BE2C (cell line): ENCODE data around the gene COMT.
"Not testable (repeated sequence)": the region's sequence is repeated elsewhere in the genome, so short reads cannot be mapped to it uniquely, and the experiment has no call there.

Experiments used
- DNase-seq: peaks from one replicate; pipeline ENCODE4 v3.0.0-alpha.2; 2020
- H3K27me3 ChIP-seq: fragments of 250-450 bp; sonication (Bioruptor Pico); 2 replicates; pipeline ENCODE4 v1.5.1; 2020; ENCODE audit warnings: mild to moderate bottlenecking
- H3K36me3 ChIP-seq: fragments of 250-450 bp; sonication (Bioruptor Pico); 2 replicates; pipeline ENCODE4 v1.5.1; 2020; ENCODE audit warnings: mild to moderate bottlenecking
- H3K4me1 ChIP-seq: fragments of 250-450 bp; sonication (Bioruptor Pico); 2 replicates; pipeline ENCODE4 v1.5.1; 2020
- H3K4me3 ChIP-seq: 2 replicates; pipeline ENCODE4 v1.5.1; 2011; ENCODE audit warnings: low read depth, low read length
- H3K9me3 ChIP-seq: fragments of 250-450 bp; sonication (Bioruptor Pico); 2 replicates; pipeline ENCODE4 v1.5.1; 2020
- CTCF ChIP-seq: IDR thresholded peaks from 2 replicates; pipeline ENCODE4 v1.5.1; 2012; ENCODE audit warnings: mild to moderate bottlenecking, low read depth, low read length

Gene COMT

DNA sequence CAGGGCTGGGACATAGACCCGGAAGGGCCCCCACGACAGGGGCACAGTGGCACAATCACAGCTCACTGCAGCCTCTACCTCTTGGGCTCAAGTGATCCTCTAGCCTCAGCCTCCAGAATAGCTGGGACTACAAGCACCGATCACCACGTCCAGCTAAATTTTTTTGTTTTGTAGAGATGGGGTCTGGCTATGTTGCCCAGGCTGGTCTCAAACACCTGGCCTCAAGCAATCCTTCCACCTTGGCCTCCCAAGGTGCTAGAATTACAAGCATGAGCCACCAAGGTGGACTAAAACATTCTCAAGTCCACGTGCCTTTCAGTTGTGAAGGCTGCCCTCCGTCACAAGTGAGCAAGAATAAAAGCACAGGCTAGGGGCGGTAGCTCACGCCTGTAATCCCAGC is 10.1 kb upstream of the COMT start:
- Histone ChIP-seq H3K9me3 (no peaks in the 10 kb centered on the region; the same call in 1 of the 2 replicates), H3K36me3 (no peaks in the 10 kb centered on the region), H3K4me1 (0 out of 2 replicates have a peak, but pooled peaks cover 9% of the 10 kb centered on the region), H3K4me3 (no peak overlapping the region), H3K27me3 (no peaks in the 10 kb centered on the region)
- no peak for TF ChIP-seq CTCF
- no peak for DNase-seq

DNA sequence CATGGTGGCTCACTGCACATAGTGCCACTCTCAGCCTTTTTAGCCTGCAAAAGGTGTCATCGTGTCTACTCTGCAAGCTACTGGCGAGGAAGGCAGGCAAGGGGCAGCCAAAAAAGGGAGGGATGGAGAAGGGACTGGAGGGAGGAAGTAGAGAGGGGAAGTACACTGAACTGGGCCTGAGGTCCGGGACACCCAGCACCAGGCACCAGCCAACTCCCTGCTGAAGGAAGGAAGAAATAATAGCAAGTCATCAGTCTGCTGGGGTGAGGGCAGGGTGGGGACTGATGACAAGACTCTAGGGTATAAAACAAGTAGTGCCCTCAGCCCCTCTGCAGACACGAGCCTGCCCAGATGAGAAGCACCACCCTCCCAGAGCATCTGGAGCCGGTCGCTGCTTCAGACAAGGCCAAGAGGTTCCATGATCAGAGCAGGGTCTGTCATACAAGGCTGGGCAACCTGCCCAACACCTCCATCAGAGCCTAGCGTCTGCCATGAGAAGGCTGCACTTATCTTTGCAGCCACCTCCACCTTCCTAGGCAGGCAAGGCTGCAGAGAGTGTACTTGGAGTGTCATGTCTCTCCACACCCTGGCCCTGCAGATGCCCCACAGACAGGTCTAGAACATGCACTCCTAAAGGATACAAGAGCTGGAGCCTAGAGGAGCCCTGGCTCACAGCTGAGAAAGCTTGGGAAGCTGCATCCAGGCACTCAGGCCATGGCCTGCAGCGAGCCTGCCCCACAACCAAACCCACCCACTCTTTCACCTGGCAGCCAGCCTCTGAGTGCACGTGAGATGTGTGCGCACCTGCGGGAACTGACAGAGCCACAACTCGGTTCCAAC is 9.0 kb upstream of the COMT start:
- no peak overlapping the region for H3K4me3 ChIP-seq
- H3K4me1 ChIP-seq: 0 out of 2 replicates have a peak, but pooled peaks cover 9% of the 10 kb centered on the region
- DNase-seq: no peak
- H3K36me3 ChIP-seq: no peaks in the 10 kb centered on the region; the same call in 1 of the 2 replicates
- TF ChIP-seq CTCF: no peak
- no peaks in the 10 kb centered on the region for H3K27me3 ChIP-seq
- no peaks in the 10 kb centered on the region; the same call in 1 of the 2 replicates for H3K9me3 ChIP-seq

- DNase-seq: no peak
- Histone ChIP-seq H3K27me3 (no peaks in the 10 kb centered on the region), H3K36me3 (no peaks in the 10 kb centered on the region; the same call in 1 of the 2 replicates), H3K4me1 (peaks cover 12% of the 10 kb centered on the region; the same call in 1 of the 2 replicates), H3K9me3 (no peaks in the 10 kb centered on the region; the same call in 1 of the 2 replicates), H3K4me3 (no peak overlapping the region)
- no peak for TF ChIP-seq CTCF
Observed at GRCh38 chr22:19933341-19934241, 8.0 kb upstream of the COMT start.

GRCh38 chr22:19935123-19935718 is 6.4 kb upstream of the COMT start:
- H3K9me3 ChIP-seq, H3K36me3 ChIP-seq, H3K4me3 ChIP-seq, H3K27me3 ChIP-seq, DNase-seq: not testable (repeated sequence)
- peaks cover 14% of the 10 kb centered on the region; the same call in 1 of the 2 replicates for H3K4me1 ChIP-seq

DNA sequence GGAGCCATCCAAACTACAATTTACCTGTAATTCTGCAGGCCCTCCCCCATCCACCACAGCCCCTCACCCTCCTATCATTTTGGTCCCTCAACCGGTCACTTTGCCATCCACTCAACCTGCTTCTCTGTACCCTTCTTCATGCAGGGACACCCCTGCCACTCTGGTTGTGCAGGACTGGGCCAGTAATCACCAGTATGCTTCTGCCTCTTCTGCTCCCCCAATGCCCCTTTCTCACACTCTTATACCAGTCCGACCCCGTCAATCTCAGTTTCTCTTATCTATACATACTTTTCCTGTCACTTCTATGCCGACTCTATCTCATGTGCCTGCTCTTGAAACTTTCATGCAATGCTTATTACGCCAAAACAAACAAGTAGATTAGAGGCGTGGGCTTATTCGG is 5.1 kb upstream of the COMT start:
- no peaks in the 10 kb centered on the region; the same call in 1 of the 2 replicates for H3K9me3 ChIP-seq
- no peaks in the 10 kb centered on the region for H3K27me3 ChIP-seq
- no peak overlapping the region for H3K4me3 ChIP-seq
- peaks cover 14% of the 10 kb centered on the region; the same call in 1 of the 2 replicates for H3K4me1 ChIP-seq
- H3K36me3 ChIP-seq: no peaks in the 10 kb centered on the region; the same call in 1 of the 2 replicates
- TF ChIP-seq CTCF: no peak
- DNase-seq: no peak
